Measurements from ENCODE around the gene BIRC2. TPM values are rescaled to one million over a fixed set of nuclear protein-coding genes. Genes with fewer than 3 reads are reported as not detected.

Gene BIRC2
- total RNA-seq, 4 donors from 2014 or later: 40.1 to 106 (median 53.5) TPM

DNA sequence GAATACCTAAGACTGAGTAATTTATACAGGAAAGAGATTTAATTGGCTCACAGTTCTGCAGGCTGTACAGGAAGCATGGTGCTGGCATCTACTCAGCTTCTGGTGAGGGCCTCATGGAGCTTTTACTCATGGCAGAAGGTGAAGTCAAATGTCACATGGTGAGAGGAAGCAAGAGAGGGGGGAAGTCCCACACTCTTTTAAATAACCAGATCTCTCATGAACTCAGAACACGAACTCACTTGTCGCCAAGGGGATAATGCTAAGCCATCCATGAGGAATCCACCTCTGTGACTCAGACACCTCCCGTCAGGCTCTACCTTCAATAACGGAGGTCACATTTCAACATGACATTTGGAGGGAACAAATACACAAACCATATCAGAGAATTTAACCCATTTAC, 42.2 kb downstream of the BIRC2 start:
- no peak overlapping the region for H3K27ac ChIP-seq
- H3K4me1 ChIP-seq: peaks cover 0 to 2% of the 10 kb centered on the region in 2 donors
- no peak overlapping the region for H3K4me3 ChIP-seq
- no peak for TF ChIP-seq POLR2A (IDR thresholded peaks at IDR 0.05)
- TF ChIP-seq, protein P1, sequence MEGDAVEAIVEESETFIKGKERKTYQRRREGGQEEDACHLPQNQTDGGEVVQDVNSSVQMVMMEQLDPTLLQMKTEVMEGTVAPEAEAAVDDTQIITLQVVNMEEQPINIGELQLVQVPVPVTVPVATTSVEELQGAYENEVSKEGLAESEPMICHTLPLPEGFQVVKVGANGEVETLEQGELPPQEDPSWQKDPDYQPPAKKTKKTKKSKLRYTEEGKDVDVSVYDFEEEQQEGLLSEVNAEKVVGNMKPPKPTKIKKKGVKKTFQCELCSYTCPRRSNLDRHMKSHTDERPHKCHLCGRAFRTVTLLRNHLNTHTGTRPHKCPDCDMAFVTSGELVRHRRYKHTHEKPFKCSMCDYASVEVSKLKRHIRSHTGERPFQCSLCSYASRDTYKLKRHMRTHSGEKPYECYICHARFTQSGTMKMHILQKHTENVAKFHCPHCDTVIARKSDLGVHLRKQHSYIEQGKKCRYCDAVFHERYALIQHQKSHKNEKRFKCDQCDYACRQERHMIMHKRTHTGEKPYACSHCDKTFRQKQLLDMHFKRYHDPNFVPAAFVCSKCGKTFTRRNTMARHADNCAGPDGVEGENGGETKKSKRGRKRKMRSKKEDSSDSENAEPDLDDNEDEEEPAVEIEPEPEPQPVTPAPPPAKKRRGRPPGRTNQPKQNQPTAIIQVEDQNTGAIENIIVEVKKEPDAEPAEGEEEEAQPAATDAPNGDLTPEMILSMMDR (IDR thresholded peaks at IDR 0.05): no peak
- H3K27me3 ChIP-seq: no peaks in the 10 kb centered on the region
- DNase-seq: no peak
- no peaks in the 10 kb centered on the region for H3K9me3 ChIP-seq
- intact Hi-C loops (cut with DNase I; ENCODE audit: low total_unique reads): no loop called here
- no peaks in the 10 kb centered on the region for H3K36me3 ChIP-seq

DNA sequence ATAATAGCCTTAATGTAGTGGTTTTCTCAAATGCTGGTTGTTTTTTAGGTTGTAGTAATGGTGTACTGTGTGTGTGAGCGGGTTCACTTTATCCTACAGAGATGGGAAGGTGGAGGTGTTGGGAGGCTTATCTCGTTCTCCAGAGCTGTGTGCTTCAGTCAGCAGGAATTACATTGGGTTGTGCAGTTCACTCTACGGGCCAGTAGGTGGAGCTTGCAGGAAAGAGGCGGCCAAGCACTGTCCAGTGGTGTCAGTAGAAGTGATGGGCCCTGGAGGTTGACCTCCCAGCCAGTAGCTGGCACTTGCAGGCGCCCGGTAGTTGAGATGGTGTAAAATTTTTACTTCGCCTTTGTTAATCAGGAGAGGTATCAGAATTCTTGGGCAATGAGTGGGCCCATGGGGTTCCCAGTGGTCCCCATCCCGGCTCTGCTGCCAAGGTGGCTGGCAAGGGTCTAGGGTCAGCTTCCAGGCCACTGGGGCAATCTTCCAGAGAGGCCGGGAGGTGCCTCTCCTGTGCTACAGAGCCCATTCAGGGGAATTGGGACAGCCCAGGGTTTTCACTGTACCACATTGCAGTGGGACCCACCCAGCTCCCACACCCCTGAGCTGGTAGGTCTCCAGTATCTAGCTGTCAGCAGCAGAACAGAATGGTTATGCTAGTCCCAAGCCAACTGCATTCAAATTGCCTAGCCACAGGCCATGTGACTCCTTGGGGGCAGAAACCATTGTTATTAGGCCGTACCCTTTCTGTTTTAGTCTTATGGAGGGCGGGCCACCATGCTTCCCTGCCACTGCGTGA, 43.9 kb downstream of the BIRC2 start:
- Histone ChIP-seq H3K4me3 (no peak overlapping the region), H3K27ac (peak overlapping the region in 1 of 2 donors; percentile 59), H3K27me3 (no peaks in the 10 kb centered on the region), H3K36me3 (no peaks in the 10 kb centered on the region), H3K4me1 (no peaks in the 10 kb centered on the region), H3K9me3 (no peaks in the 10 kb centered on the region)
- intact Hi-C loops (cut with DNase I; ENCODE audit: low total_unique reads): no loop called here
- DNase-seq: peak; percentile 38 to 53
- TF ChIP-seq POLR2A (IDR thresholded peaks at IDR 0.05): no peak
- TF ChIP-seq, protein P1 (IDR thresholded peaks at IDR 0.05): peak; percentile 66 to 81 (median 74)

DNA sequence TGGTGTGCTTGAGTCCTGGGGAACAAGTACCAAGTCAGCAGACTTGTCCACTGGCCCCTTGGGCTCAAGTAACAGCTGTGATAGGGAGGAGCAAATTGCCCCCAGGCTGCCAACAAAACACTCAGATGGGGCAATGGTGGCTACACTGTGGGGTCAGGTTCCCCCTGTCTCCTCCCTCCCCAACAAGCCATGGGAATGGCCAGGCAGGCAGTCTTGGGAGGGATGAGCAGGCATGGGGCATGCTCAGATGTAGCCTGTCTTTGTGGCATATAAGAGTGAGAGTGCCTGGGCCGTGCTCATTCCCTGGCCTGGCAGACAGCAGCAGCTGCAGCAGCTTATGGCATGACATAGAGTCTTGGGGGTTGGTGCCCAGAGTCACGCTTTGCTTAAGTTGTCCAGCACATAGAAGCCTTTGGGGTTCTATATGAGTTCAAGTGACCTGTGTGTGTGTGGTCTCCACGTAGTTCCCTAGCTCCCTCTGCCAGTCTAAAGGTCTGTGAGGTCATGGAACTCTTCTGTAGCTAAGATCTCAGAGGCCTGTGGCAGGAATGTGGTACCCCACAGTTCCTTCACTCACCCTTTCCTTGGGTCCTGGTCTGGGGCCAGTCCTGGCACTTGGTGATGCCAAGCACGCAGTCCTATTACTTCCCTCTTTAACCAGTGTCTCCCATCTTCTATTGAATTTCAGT, 44.7 kb downstream of the BIRC2 start:
- no peaks in the 10 kb centered on the region for H3K27me3 ChIP-seq
- H3K4me1 ChIP-seq: no peaks in the 10 kb centered on the region
- H3K9me3 ChIP-seq: no peaks in the 10 kb centered on the region
- no peaks in the 10 kb centered on the region for H3K36me3 ChIP-seq
- no peak for DNase-seq
- TF ChIP-seq, protein P1 (IDR thresholded peaks at IDR 0.05): no peak
- TF ChIP-seq POLR2A (IDR thresholded peaks at IDR 0.05): no peak
- intact Hi-C loops (cut with DNase I; ENCODE audit: low total_unique reads): no loop called here
- H3K27ac ChIP-seq: no peak overlapping the region
- H3K4me3 ChIP-seq: no peak overlapping the region

DNA sequence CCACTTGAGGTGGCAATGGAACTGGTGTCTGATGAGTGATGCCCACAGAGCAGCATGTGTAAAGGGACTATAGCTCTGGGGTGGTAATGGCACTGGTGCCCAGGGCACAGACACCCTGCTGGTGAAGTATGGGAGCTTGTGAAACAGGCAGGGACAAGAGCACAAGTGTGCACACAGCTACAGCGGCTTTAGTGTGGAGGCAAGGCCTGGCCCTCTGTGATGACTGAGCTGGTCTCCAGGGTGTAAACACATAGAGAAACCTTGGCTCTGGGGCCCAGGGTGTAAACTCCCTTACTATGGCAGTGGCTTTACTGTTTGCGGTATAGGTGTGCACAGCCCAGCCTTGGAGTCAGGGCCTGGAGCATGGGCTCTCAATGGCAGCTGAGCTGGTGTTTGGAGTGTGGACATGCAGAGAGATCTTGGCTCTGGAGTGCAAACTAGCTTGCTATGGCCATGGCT, 46.3 kb downstream of the BIRC2 start:
- Histone ChIP-seq H3K27ac (no peak overlapping the region), H3K36me3 (no peaks in the 10 kb centered on the region)
- intact Hi-C loops (cut with DNase I; ENCODE audit: low total_unique reads): no loop called here

More for the DNA sequence above, 46.3 kb downstream of the BIRC2 start:
- H3K27me3 ChIP-seq: no peaks in the 10 kb centered on the region
- H3K4me3 ChIP-seq: no peak overlapping the region
- H3K4me1 ChIP-seq: no peaks in the 10 kb centered on the region
- no peak for DNase-seq
- TF ChIP-seq, protein P1 (IDR thresholded peaks at IDR 0.05): no peak
- no peak for TF ChIP-seq POLR2A (IDR thresholded peaks at IDR 0.05)
- no peaks in the 10 kb centered on the region for H3K9me3 ChIP-seq
